PFSK-1 (cell line): Measurements from ENCODE around the gene GPR107.

Source experiments
- POLR2AphosphoS5 ChIP-seq: IDR thresholded peaks from 2 replicates; pipeline ENCODE4 v1.6.1; 2012; ENCODE audit warnings: low read depth, mild to moderate bottlenecking, control low read depth, low read length, moderate library complexity
- SIN3A ChIP-seq: IDR thresholded peaks from 2 replicates; pipeline ENCODE4 v1.6.1; 2012; ENCODE audit warnings: mild to moderate bottlenecking, low read length, moderate library complexity, borderline replicate concordance; ENCODE audit not compliant: insufficient read depth
- TAF1 ChIP-seq: IDR thresholded peaks from 2 replicates; pipeline ENCODE4 v1.6.1; 2012; ENCODE audit warnings: low read length, control low read depth, borderline replicate concordance; ENCODE audit not compliant: insufficient read depth
- TF ChIP-seq, protein P1 (sequence below), 2 experiments: IDR thresholded peaks; 2 replicates each; pipeline versions ENCODE4 v1.6.1 to v1.8.0; 2011 to 2012; ENCODE audit warnings: low read depth in 2 of 2, low read length in 2 of 2, control low read depth in 1 of 2, inconsistent platforms in 1 of 2, mild to moderate bottlenecking in 1 of 2, moderate library complexity in 1 of 2; ENCODE audit not compliant: insufficient read depth in 1 of 2

DNA sequence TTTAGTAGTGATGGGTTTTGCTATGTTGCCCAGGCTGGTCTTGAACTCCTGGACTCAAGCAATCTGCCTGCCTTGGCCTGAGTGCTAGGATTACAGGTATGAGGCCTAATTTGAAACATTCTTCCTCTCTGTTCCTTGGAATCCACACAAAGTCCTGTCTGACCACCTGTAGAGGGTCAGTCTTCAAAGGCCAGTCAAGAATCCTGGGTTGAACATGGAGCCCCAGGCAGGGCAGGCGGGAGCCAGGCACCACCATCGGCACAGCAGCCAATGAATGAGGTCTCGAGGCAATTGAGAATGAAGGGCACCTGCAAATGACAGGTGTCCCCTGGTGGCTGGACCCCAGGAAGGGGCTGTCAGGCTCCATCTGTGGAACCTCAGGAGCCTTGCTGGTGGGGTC lies 101.1 kb downstream of the GPR107 start:
- TF ChIP-seq, protein P1, sequence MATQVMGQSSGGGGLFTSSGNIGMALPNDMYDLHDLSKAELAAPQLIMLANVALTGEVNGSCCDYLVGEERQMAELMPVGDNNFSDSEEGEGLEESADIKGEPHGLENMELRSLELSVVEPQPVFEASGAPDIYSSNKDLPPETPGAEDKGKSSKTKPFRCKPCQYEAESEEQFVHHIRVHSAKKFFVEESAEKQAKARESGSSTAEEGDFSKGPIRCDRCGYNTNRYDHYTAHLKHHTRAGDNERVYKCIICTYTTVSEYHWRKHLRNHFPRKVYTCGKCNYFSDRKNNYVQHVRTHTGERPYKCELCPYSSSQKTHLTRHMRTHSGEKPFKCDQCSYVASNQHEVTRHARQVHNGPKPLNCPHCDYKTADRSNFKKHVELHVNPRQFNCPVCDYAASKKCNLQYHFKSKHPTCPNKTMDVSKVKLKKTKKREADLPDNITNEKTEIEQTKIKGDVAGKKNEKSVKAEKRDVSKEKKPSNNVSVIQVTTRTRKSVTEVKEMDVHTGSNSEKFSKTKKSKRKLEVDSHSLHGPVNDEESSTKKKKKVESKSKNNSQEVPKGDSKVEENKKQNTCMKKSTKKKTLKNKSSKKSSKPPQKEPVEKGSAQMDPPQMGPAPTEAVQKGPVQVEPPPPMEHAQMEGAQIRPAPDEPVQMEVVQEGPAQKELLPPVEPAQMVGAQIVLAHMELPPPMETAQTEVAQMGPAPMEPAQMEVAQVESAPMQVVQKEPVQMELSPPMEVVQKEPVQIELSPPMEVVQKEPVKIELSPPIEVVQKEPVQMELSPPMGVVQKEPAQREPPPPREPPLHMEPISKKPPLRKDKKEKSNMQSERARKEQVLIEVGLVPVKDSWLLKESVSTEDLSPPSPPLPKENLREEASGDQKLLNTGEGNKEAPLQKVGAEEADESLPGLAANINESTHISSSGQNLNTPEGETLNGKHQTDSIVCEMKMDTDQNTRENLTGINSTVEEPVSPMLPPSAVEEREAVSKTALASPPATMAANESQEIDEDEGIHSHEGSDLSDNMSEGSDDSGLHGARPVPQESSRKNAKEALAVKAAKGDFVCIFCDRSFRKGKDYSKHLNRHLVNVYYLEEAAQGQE (IDR thresholded peaks at IDR 0.05; ENCODE audit: insufficient read depth in 1 of 2, low read depth in 2 of 2, low read length in 2 of 2): no peak
- TF ChIP-seq POLR2AphosphoS5: no peak
- no peak for TF ChIP-seq SIN3A
- TF ChIP-seq TAF1: no peak
